LNCaP clone FGC (cell line): ENCODE measurements around the gene RNF213.

Source experiments
- DNase-seq: peaks from one replicate; pipeline ENCODE4 v3.0.0-alpha.2; 2011; ENCODE audit warnings: low read depth
- H3K4me3 ChIP-seq: 2 replicates; pipeline ENCODE4 v1.5.1; 2011; ENCODE audit warnings: mild to moderate bottlenecking, low read depth, low read length, control low read depth
- TF ChIP-seq, protein P1 (sequence below): IDR thresholded peaks from 2 replicates; pipeline ENCODE4 v1.5.1; 2012; ENCODE audit warnings: mild to moderate bottlenecking; ENCODE audit not compliant: control insufficient read depth, insufficient read depth; ENCODE audit errors: extremely low read depth

Gene RNF213

DNA sequence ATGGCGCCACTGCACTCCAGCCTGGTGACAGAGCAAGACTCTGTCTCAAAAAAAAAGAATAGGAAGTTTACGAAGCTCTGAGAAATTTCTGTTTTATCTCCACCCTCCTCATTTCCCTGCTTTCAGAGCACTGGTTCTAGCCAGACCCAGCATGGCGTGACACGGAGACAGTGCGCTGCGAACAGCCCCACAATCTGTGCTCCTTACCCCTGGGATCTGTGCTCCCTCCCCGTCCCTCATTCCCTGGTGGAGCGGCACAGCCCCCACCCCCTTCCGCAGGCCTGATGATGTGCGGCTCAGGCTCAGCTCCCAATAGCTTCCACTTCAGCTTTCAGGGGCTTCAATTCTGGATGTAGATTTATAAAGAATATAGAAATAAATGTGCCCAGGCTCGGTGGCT is 98.2 kb downstream of the RNF213 start:
- no peak for DNase-seq
- TF ChIP-seq, protein P1, sequence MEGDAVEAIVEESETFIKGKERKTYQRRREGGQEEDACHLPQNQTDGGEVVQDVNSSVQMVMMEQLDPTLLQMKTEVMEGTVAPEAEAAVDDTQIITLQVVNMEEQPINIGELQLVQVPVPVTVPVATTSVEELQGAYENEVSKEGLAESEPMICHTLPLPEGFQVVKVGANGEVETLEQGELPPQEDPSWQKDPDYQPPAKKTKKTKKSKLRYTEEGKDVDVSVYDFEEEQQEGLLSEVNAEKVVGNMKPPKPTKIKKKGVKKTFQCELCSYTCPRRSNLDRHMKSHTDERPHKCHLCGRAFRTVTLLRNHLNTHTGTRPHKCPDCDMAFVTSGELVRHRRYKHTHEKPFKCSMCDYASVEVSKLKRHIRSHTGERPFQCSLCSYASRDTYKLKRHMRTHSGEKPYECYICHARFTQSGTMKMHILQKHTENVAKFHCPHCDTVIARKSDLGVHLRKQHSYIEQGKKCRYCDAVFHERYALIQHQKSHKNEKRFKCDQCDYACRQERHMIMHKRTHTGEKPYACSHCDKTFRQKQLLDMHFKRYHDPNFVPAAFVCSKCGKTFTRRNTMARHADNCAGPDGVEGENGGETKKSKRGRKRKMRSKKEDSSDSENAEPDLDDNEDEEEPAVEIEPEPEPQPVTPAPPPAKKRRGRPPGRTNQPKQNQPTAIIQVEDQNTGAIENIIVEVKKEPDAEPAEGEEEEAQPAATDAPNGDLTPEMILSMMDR: no peak
- no peak overlapping the region for H3K4me3 ChIP-seq

- TF ChIP-seq, protein P1: no peak
- H3K4me3 ChIP-seq: no peak overlapping the region
- DNase-seq: no peak
These were observed 98.9 kb downstream of the RNF213 start for GRCh38 chr17:80359422-80360110.

- no peak overlapping the region for H3K4me3 ChIP-seq
These were observed 99.7 kb downstream of the RNF213 start for GRCh38 chr17:80360396-80360795.

GRCh38 chr17:80361495-80362220 is 101.0 kb downstream of the RNF213 start:
- DNase-seq: no peak
- TF ChIP-seq, protein P1: peak; percentile 16; the same call in 1 of the 2 replicates
- no peak overlapping the region for H3K4me3 ChIP-seq

More at GRCh38 chr17:80360396-80360795, 99.7 kb downstream of the RNF213 start:
- TF ChIP-seq, protein P1: no peak
- DNase-seq: no peak

- TF ChIP-seq, protein P1: no peak
- no peak for DNase-seq
- H3K4me3 ChIP-seq: no peak overlapping the region
These were observed 101.9 kb downstream of the RNF213 start for GRCh38 chr17:80362428-80363119.

GRCh38 chr17:80363120-80363515 is 102.5 kb downstream of the RNF213 start:
- TF ChIP-seq, protein P1: no peak
- H3K4me3 ChIP-seq: no peak overlapping the region
- no peak for DNase-seq
